GM10248 (cell line): ENCODE data around the gene AATK.

Experiments used
- CTCF ChIA-PET: fragments of 300-600 bp; sonication (Branson Sonifier 250); formaldehyde crosslinking; extraction: SDS; loops from one replicate; lab custom pipeline; 2021; ENCODE audit warnings: antibody characterized with exemption; lab: Yijun Ruan, JAX
- POLR2A ChIA-PET: fragments of 350-650 bp; sonication (Branson Sonifier 250); formaldehyde crosslinking; extraction: SDS; loops from one replicate; lab custom pipeline; 2020; ENCODE audit warnings: antibody characterized with exemption; lab: Yijun Ruan, JAX
- DNase-seq: peaks from one replicate; pipeline ENCODE4 v3.0.0; 2012; ENCODE audit errors: extremely low spot score
- CTCF ChIP-seq: IDR thresholded peaks from 2 replicates; pipeline ENCODE4 v1.5.1; 2012; ENCODE audit warnings: mild to moderate bottlenecking, low read depth; ENCODE audit errors: extremely low read depth, missing control alignments, control extremely low read depth

Gene AATK

GRCh38 chr17:81094509-81095382 lies 71.3 kb downstream of the AATK start:
- POLR2A ChIA-PET: no interaction called here
- CTCF ChIA-PET: interaction anchor here (1.0 to 1.4 kb wide), 2 partner anchors 8 to 71 kb away, joined by 3 to 4 read pairs; no protein-coding TSS in a partner anchor
- TF ChIP-seq CTCF: no peak
- no peak for DNase-seq

GRCh38 chr17:81093619-81094508 lies 72.2 kb downstream of the AATK start:
- TF ChIP-seq CTCF: no peak
- ChIA-PET CTCF (interaction anchor here (1.4 kb wide), 1 partner anchor 9 kb away, joined by 4 read pairs; no protein-coding TSS in a partner anchor), POLR2A (no interaction called here)
- no peak for DNase-seq

- TF ChIP-seq CTCF: no peak
- POLR2A ChIA-PET: no interaction called here
- CTCF ChIA-PET: interaction anchor here (1.0 to 1.4 kb wide), 3 partner anchors 9 to 42 kb away, joined by 3 to 9 read pairs (median 3); no protein-coding TSS in a partner anchor
- DNase-seq: no peak
Measured at GRCh38 chr17:81092518-81093095, 73.4 kb downstream of the AATK start.

- ChIA-PET POLR2A (no interaction called here), CTCF (interaction anchor here (1.0 to 1.4 kb wide), 3 partner anchors 10 to 43 kb away, joined by 3 to 9 read pairs (median 3); no protein-coding TSS in a partner anchor)
- no peak for DNase-seq
- TF ChIP-seq CTCF: no peak
Measured at GRCh38 chr17:81091774-81092517, 74.1 kb downstream of the AATK start.

- TF ChIP-seq CTCF: no peak
- ChIA-PET CTCF (interaction anchor here (0.8 to 1.4 kb wide), 2 partner anchors 11 to 43 kb away, joined by 3 to 4 read pairs; no protein-coding TSS in a partner anchor), POLR2A (no interaction called here)
- DNase-seq: no peak
Measured at GRCh38 chr17:81091154-81091553, 74.9 kb downstream of the AATK start.
